GM19395 (cell line): ENCODE data around the gene HIVEP3.

Source experiments
- ATAC-seq: cut with Tn5 transposase; IDR thresholded peaks from one replicate; pipeline ENCODE4 v1.9.1; 2021; ENCODE audit warnings: mild to moderate bottlenecking, moderate library complexity; ENCODE audit not compliant: unreplicated experiment

HIVEP3 gene

DNA sequence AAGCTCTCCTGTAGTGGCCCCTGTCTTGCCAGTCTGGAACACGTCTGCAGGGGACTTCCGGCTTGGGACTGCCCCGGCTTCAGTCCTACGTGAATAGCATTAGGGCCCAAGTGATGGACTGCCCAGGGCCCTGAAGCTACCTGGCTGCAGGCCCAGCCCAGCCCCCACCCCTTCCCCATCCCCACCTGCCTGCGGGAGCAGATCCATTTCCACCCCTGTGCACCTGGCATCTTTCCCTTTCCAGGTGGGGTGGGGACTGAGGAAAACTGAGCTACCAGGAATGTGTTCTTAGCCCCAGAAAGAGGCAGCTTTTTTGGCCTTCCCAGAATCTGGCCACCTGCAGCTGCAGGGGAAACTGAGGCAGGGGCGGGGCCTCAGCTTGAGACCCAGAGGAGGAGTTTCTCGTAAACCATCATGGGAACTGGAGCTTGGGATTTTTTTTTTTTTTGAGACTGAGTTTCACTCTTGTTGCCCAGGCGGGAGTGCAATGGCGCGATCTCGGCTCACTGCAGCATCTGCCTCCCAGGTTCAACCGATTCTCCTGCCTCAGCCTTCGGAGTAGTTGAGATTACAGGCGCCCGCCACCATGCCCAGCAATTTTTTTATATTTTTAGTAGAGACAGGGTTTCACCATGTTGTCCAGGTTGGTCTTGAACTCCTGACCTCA lies 437.5 kb downstream of the HIVEP3 start:
- no peak for ATAC-seq

DNA sequence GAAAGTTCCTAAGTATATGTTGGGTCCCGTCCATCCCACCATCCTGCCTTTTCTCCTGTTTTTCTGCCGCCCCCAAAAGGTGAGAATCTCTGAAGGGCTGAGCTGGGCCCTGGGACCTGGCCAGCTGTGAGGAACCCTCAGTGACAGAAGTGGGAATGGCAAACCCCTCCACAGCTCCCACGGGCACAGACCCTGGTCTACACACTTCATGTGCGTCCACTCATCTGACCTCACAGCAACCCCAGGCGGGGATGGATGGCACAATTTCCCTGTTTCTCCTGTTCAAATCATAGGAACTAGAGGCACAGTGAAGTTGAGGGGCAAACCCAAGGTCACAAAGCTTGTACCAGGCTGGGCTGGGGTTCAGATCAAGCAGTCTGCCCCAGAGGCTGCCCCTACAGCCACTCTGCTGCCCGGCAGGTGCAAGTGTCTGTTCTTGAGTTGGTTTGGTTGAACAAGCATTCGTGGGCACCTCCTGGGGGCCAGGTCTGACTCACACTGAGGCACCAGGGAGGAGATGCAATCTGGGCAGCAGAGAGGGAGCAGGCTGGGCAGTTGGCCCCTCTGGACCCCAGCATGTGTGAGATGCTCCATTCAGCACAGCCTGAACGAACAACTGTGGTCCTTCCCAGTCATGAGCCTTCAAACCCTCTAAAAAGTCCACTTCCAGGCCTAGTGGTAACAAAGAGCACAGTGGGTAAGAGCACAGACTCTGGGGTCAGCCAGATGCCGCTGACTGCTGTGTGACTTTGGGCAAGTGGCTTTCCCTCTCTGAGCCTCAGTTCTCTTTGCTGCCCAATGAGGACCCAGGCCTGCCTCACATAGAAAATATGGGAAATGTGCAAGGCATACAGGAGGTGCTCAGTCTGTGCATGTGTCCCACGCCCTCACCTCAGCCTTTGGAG lies 438.3 kb downstream of the HIVEP3 start:
- ATAC-seq, result no peak

DNA sequence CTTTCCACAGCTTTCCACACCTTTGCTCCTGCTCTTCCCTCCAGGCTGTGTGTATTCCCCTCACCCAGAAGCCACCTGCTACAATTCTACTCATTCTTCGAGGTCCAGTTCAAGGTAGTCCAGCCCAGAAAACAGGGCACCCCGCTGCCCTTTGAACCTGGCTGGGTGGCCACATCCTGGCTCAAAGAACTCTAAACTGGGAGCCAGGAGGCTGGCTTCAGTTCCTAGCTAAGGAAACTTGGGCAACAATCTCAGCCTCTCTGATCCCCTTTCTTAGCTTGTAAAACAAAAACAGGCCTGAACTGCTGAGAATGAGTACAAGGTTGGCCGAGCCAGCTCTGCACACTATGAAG lies 438.9 kb downstream of the HIVEP3 start:
- ATAC-seq, result no peak

DNA sequence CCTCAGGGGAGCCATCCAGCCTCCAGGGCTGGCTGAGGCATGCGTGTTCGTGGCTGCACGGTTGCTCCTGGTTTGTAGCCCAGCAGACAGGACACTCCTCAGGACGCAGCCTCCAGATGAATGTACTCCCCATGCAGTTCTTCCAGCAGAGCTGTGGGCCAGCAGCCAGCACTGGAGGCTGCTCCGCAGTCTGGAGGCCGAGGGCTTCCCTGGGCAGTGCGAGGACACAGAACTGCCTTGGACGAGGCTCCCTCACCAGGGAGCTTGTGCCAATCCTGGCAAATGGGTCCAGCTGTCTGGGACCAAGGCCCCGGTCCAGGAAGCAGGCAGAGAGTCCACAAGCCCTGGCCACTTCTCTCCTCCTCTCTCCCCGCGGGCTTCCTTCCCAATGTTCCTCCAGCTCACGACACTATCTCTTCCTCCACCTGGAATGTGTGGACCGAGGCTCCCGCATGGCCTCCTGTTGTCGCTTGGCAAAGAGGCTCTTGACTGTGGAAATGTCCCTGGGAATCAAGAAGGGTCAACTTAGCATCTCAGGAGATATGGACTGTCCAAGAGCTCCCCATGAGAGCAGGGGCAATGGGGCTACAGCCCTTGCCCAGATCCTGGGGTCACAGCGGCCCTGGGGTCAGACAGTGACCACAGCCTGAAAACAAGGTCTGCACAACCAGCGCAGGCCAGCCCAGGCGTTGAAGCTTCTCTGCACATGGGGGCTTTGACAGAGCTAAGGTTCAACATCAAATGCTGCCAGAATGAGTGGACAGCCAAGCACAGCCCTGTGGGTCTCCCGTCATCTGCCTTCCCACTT lies 439.5 kb downstream of the HIVEP3 start:
- ATAC-seq, result no peak

DNA sequence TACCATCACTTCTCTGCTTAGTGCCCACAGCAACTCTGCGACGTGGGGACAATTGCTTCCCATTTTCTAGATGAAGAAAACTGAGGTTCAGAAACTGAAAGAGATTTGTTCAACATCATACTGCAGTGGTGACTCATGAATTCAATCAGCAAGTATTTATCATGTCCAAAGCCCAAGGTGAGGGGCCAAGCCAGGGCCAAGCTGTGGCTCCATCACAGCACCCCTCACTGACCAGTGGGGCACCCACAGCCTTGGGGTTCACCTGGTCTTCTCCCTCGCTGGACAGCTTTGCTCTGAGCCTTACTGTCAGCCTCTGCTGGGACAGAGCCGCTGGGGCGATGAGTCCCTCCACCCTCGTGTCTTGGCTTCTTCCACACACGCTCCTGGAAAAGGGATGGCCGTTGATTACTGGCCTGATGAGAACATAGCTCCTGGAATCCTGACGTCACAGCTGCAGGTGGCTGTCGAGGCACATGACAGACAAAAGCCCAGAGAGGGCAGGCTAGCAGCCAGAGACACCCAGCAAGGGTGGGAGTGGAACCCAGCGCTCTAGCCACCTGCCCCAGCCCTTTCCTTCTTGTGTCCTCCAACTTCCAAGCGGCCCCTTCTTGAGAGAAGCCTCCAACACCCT lies 440.5 kb downstream of the HIVEP3 start:
- no peak for ATAC-seq

DNA sequence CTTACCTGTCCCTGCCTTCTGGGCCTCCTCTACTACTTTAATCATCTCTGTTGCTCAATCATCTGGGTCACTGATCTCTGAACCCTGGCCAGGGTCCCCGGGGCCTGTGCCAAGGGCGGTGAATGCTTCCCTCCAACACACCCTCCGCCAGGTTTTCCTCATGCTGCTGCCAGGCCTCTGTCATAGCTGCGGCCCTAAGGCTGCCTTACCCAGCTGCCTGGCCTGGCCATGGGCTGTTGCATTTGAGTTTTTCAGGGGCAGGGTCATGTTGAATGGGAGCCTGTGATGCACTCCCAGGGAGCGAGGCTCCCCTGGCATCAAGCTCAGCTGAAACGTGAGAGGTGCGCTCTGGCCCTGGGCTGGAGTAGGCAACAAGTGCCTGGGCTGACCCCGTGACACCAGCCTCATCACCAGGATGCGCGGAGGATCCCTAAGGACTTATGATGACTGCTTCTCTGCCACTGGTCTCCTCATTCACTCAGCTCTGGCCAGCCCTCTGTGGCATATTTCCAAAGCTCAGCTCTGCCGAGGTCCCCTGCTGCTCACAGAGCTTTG lies 441.8 kb downstream of the HIVEP3 start:
- ATAC-seq, result no peak

DNA sequence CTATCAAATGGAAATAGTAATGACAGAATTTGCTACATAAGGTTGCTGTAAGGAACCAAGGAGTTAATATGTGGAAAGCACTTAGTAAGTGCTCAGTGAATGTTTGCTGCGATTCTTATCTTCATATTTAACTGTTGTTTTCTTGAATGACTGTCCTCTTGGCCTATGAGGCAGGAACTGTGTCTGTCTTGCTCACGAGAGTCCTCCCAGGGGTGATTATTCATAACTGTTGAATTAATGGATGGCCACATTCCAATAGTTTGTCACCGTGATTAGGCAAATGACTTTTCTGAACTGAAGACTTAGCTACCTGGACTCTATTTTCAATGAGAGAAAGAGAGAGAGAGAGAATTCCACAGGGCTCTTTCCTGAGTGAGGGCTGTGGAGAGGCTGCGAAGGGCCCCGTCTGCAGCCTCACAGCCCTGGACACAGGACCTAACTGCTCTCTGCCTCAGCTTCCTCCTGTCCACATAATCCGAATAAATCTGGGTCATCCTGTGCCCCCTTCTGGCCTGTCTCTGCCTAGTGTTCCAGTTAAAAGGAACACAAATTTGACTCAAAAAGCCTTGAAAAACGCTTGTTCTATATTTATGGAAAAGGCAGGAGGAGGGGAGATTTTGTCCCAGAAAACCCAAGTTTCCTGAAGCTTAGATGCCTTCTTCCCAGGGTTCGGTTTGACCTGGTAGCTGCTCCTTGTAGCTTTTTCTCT lies 442.7 kb downstream of the HIVEP3 start:
- ATAC-seq, result no peak

DNA sequence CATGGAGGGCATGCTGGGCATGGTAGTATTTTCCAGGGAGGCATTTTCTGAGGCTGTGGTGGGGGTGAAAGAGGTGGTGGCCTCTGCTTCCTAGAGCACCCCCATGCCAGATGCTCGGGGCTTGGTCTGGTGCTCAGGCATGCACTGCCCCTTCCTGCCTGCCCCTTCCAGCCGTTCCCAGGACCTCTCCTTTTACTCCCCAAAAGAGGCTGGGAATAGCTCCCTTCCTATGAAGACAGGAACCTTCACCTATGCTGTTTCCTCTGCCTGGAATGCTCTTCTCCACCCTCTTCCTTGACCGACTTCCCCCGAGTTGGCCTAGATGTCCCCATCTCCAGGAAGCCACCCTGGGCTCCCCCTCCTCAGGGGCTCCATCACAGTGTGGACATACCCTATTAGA lies 443.4 kb downstream of the HIVEP3 start:
- ATAC-seq, result no peak

DNA sequence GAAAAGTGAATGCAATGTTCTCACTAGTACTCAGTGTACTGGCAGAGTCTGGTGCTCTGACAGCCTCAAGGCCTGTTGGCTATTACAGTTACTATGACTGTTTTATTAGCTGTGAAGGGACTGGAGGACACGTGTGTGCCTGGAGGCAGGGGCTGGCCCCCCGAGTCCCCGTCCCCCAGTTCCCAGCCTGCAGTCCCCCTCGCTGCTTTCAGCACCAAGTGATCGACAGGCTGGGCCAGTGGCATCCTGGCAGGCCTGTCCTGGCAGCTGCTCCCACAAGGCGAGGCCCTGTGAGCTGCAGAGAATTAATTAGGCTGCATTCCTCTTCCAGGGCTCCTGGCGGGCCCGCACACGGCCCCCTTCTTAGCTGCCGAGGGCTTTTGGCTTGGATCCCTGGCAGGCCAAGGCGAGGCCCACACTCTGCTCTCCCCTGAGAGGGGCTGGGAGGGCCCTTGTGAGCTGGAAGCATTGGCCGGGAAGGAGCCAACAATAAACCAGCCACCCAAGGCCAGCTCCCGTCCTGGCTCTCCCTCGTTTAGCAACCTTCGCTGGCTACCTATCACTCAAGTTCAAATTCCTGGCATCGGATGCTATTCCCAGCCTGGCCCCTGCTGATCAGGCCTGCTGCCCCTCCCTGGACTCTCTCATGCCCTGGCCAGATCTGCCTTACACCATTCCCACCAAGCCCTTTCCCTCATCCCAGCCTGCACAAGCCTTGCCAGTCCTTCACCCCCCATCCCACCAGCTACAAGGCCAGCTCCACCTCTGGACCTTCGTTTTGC lies 444.0 kb downstream of the HIVEP3 start:
- ATAC-seq, result no peak

DNA sequence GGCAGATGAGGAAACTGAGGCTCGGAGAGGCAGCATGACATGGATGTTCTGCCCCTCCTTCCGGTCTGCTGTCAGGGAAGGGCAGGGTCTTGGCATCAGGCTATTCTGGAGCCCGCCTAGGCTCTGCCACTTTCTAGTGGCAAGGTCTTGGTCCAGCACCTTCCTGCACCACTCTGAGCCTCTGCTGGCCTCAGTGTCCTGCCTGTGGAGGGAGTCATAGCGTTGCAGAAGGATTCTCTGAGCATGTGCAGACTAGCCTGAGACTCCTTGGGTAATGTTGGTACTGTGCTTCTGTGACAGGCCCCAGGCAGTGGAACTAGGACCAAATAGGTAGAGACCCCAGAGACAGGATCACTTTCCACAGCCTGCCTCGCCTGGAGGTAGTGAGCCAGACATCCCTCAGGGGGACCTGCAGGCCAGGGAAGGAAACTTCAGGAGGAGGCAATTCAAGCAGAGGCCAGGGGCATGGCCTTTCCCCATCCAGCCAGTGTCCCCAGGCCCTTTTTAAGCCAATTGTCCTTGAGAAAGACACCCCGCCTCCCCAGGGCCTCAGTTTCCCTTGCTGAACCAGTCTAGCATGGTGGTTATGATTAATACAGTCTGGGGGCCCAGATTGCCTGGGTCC lies 444.9 kb downstream of the HIVEP3 start:
- ATAC-seq, result no peak

DNA sequence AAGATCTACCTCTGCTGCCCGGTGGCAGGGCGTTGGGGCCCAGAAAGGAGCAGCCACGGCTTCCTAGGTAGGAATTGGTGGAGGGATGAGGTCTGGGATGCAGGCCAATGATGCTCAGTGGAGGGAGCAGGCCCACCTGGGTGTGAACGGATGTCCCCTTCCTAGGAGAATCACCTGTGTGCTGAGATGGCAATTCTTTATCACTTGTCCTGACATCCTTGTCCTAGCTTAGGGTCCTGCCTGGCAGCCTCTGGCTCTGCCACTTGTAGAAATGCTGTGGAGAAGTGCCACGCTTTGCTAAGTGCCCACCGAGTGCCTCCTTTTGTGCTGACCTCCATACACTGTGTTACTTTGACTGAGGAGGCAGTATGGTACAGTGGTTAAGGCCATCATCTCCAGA lies 447.1 kb downstream of the HIVEP3 start:
- no peak for ATAC-seq

DNA sequence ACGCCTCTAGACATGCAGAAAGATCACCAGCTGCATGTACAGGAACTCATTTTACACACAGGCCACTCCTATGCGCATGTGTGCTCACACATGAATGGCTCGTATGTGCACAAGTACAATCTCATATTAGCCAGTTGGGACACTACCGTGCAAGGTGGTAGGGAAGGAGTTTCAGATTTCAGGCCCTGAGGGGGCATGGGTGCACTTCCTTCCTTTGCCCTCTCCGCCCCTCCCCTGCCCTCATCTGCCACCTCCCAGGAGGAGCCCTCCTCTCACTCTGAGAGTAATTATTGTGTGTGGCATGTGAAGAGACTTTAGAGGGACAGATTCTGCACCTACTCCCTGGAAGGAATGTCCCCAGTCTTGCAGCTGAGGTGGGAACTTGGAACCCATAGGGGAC lies 449.0 kb downstream of the HIVEP3 start:
- ATAC-seq, result no peak

DNA sequence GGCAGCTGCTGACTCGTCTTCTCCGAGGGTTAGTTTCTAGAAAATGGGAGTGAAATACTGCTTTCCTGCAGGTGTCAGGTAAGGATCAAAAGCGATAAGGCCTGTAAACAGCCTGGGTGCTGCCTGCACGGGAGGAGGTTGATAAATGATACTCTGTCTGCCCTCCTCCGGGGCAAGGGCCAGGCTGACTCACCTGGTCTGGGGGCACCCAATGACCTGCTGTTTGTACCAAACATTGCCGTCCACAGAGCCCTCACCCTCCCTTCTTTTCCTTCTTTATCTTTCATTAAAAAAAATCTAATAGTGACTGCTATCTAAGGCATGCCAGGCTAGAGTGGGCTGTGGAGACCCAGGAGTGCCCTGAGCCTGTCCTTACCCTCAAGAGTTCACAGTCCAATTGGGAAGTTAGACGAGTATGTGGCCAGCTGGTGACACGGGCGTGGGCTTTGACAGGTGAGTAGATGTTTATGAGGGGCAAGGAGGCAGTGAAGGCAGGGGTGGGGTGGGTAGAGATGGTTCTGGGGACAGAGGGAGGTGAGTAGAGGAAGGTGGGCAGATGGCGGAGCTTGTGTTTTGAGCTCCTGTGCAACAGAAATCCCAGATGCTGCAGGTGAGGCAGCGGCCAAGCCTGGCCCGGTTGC lies 450.5 kb downstream of the HIVEP3 start:
- ATAC-seq, result no peak

DNA sequence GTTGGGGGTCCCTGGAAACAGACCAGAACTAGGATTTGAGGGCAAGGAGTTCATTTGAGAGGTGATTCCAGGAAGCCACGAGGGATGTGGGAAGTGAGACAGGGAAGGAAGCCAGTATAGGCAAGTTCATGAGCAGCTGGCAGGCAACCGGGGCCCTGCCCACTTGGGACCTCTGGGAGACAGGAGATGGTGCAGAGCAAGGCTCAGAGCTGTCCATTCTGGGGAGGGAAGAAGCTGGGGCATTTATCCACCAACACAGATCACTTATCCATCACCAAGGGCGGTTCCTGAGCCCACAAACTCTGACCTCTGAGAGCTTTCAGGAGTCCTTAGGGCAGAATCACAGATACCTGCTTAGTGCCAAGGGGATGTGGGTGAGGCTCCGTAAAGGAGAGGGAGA lies 451.0 kb downstream of the HIVEP3 start:
- no peak for ATAC-seq

DNA sequence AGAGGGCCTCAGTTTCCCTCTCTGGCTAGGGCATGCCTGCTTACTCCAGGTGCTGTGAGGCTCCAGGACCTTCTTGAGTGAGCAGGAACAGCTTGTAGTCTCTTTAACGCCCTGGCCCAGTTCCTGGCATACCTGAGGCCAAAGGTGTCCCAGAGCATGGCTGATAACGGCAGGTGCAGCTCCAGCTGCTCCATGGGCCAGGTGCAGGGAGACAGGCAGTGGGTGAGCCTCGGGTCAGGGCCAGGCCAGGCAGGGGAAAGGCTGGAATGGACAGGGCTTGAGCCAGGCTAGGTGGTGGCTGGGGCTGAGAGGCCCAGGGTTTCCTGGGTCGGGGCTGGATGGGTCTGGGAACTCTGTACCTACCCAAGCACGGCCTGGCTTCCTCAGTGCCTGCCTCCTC lies 452.6 kb downstream of the HIVEP3 start:
- ATAC-seq, result no peak

DNA sequence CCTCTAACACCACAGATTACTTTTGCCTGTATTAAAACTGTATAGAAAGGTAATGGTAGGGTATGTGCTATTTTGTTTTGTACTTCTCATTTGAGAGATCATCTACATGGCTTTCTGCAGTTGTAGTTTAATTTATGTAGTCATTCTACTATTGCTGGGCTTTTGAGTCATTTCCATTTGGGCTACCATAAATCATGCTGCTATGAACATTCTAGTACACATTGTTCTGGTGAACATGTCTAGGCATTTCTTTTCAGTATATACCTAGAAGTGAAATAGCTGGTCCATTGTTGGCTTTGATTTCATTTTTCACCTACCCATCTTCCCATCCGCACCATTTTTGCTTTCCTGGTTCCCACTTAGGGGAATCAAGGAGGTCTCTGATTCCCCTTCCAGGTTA lies 453.0 kb downstream of the HIVEP3 start:
- no peak for ATAC-seq

DNA sequence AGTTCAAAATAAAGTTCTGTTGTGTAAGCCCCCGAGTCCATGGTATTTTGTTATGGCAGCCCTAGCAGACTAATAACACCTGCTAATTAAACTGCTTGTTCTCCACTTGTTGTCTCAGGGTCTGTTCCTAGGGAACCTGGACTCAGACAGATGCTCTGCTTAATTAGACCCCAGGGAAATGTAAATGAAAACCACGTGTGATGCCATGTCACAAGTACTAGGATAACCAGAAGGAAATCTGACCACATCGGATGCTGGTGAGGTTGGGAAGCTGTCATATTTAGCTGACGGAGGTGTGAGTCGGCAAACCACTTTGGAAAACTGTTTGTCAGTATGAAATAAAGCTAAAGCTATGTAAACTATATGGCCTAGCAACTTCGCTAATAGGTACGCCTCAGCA lies 453.8 kb downstream of the HIVEP3 start:
- ATAC-seq, result no peak

DNA sequence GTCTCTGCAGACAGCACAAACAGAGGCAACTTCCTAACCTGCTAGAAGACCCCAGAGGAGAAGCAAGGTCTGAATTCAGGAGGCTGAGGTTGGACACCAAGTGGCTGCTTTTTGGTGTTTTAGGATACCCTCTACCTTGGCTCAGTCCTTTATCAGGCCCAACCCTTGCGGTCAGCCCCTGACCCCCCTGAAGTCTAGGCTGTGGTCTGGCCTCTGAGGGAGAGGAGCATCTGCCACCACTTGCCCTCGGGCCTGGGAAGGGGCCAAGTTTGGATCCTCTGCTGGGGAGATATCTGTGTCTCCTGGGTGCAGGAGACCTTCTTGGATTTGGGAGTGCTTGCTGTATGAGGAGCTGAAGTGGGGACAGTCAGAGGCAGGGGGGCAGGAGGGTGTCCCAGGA lies 455.2 kb downstream of the HIVEP3 start:
- no peak for ATAC-seq

DNA sequence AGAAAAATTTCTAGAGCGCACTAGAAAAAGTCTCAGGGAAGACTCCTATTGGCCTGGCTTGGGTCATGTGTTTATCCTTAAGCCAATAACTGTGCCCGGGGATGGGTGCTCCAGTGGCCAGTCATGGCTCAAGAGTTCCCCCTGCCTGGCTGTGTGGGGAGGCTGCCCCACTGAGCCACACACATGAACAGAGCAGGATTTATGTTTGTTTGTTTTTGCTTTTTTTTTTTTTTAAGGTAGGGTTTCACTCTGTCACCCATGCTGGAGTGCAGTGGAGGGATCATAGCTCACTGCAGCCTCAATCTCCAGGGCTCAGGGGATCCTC lies 456.1 kb downstream of the HIVEP3 start:
- ATAC-seq, result no peak
